Testis (tissue), 3 donors: ENCODE results near the gene APPBP2. TPM values are rescaled to one million over a fixed set of nuclear protein-coding genes. Genes with fewer than 3 reads are reported as not detected.

ENCODE experiments used
- DNase-seq: peaks from one replicate; pipeline ENCODE4 v3.0.0-alpha.2; 2019
- H3K27ac ChIP-seq, 2 donors: fragments of 200-600 bp; sonication (generic); one replicate each; pipeline ENCODE4 v1.5.1; 2019
- H3K27me3 ChIP-seq: fragments of 200-600 bp; sonication (generic); one replicate; pipeline ENCODE4 v1.5.1; 2019
- H3K36me3 ChIP-seq: fragments of 200-600 bp; sonication (generic); one replicate; pipeline ENCODE4 v1.5.1; 2017; ENCODE audit warnings: low read depth; ENCODE audit errors: missing control alignments
- H3K4me1 ChIP-seq: fragments of 200-600 bp; sonication (generic); one replicate; pipeline ENCODE4 v1.5.1; 2019
- H3K4me3 ChIP-seq, 2 donors: fragments of 200-600 bp; sonication (generic); one replicate each; pipeline ENCODE4 v1.5.1; 2017 to 2019
- H3K9me3 ChIP-seq: fragments of 200-600 bp; sonication (generic); one replicate; pipeline ENCODE4 v1.5.1; 2017
- POLR2A ChIP-seq: fragments of 450-650 bp; IDR thresholded peaks from one replicate; pipeline ENCODE4 v1.6.1; 2017; ENCODE audit warnings: antibody characterized with exemption, mild to moderate bottlenecking, moderate library complexity
- WGBS, 2 donors: methylation state at CpG; one replicate each; pipeline ENCODE4 v1.1.5; 2018; 5-methylcytosine and 5-hydroxymethylcytosine counted together
- intact Hi-C: fragments of 100-400 bp; cut with DNase I; formaldehyde crosslinking; loops from one replicate; pipeline ENCODE4 v1.15.1; 2023; ENCODE audit warnings: low total_unique reads
- polyA plus RNA-seq: library from polyadenylated mRNA; stranded (reverse); fragments of 350-450 nt; fragmentation: Illumina TruSeq; extraction: RNeasy Lipid Tissue Mini Kit (QIAGEN cat#74804); gene quantifications from one replicate; pipeline ENCODE4 v1.2.3, GENCODE V29; 2014; ENCODE audit warnings: low read depth, low replicate concordance; ENCODE audit not compliant: insufficient read depth
- total RNA-seq, 2 donors: library from RNA; depleted of rRNA; stranded (reverse); fragments of >200 nt; gene quantifications; one replicate each; pipeline ENCODE4 v1.2.3, GENCODE V29; 2016
- TF ChIP-seq, protein P1 (sequence below), 3 experiments: fragments of 450-650 bp in 2 of 3; fragments of 200-600 bp in 1 of 3; sonication (generic) in 1 of 3; IDR thresholded peaks; one replicate each; pipeline ENCODE4 v1.5.1; 2016 to 2019; ENCODE audit warnings: antibody characterized with exemption in 3 of 3, mild to moderate bottlenecking in 2 of 3, moderate library complexity in 1 of 3

The APPBP2 gene
- total and polyA plus RNA-seq, 3 donors from 2014 or later: 58.2 to 98.4 (median 58.9) TPM

DNA sequence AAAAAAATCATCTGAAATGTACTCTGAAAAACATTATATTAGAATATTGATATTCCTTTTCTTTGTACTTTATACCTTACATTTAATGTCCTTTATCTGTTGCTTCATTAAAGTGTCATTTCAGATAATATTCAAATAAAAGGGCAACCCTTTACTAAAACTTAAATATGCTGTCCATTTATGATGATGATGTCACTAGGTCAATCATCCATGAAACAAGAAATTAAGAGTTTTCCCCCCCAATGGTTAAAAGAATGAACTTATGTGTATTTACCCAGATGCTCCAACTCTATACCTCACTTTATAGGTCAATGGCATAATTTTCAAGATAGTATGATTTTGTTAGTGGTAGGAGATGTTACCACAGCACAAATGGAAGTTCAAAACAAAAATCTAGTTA, 15.3 kb downstream of the APPBP2 start:
- TF ChIP-seq, protein P1, sequence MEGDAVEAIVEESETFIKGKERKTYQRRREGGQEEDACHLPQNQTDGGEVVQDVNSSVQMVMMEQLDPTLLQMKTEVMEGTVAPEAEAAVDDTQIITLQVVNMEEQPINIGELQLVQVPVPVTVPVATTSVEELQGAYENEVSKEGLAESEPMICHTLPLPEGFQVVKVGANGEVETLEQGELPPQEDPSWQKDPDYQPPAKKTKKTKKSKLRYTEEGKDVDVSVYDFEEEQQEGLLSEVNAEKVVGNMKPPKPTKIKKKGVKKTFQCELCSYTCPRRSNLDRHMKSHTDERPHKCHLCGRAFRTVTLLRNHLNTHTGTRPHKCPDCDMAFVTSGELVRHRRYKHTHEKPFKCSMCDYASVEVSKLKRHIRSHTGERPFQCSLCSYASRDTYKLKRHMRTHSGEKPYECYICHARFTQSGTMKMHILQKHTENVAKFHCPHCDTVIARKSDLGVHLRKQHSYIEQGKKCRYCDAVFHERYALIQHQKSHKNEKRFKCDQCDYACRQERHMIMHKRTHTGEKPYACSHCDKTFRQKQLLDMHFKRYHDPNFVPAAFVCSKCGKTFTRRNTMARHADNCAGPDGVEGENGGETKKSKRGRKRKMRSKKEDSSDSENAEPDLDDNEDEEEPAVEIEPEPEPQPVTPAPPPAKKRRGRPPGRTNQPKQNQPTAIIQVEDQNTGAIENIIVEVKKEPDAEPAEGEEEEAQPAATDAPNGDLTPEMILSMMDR (IDR thresholded peaks at IDR 0.05): no peak
- TF ChIP-seq POLR2A: no peak
- DNase-seq: no peak
- peaks cover 13% of the 10 kb centered on the region for H3K4me1 ChIP-seq
- no peaks in the 10 kb centered on the region for H3K36me3 ChIP-seq
- no peak overlapping the region for H3K4me3 ChIP-seq
- no peaks in the 10 kb centered on the region for H3K9me3 ChIP-seq
- intact Hi-C loops: no loop called here
- H3K27me3 ChIP-seq: no peaks in the 10 kb centered on the region
- no peak overlapping the region for H3K27ac ChIP-seq

GRCh38 chr17:60510031-60510430, 16.0 kb downstream of the APPBP2 start:
- TF ChIP-seq POLR2A: no peak
- TF ChIP-seq, protein P1 (IDR thresholded peaks at IDR 0.05): no peak
- DNase-seq: no peak
- Histone ChIP-seq H3K4me1 (peaks cover 13% of the 10 kb centered on the region), H3K4me3 (no peak overlapping the region), H3K27ac (no peak overlapping the region), H3K9me3 (no peaks in the 10 kb centered on the region), H3K36me3 (no peaks in the 10 kb centered on the region), H3K27me3 (no peaks in the 10 kb centered on the region)
- WGBS, 2 donors: 78 to 83% methylated on average over 4 of the region's 4 CpGs
- intact Hi-C loops: no loop called here

GRCh38 chr17:60508384-60508980, 17.6 kb downstream of the APPBP2 start:
- Histone ChIP-seq H3K4me3 (no peak overlapping the region), H3K36me3 (no peaks in the 10 kb centered on the region), H3K4me1 (peaks cover 13% of the 10 kb centered on the region), H3K27me3 (no peaks in the 10 kb centered on the region), H3K9me3 (no peaks in the 10 kb centered on the region), H3K27ac (no peak overlapping the region)
- intact Hi-C loops: no loop called here
- DNase-seq: no peak
- TF ChIP-seq POLR2A: no peak
- TF ChIP-seq, protein P1 (IDR thresholded peaks at IDR 0.05): no peak
- WGBS, 2 donors: 49 to 68% methylated on average over 1 of the region's 1 CpG

GRCh38 chr17:60506312-60506711, 19.7 kb downstream of the APPBP2 start:
- Histone ChIP-seq H3K4me3 (no peak overlapping the region), H3K9me3 (no peaks in the 10 kb centered on the region), H3K27ac (no peak overlapping the region), H3K36me3 (no peaks in the 10 kb centered on the region), H3K4me1 (peaks cover 13% of the 10 kb centered on the region), H3K27me3 (no peaks in the 10 kb centered on the region)
- TF ChIP-seq, protein P1 (IDR thresholded peaks at IDR 0.05): no peak
- no peak for TF ChIP-seq POLR2A
- DNase-seq: no peak
- 52 to 76% methylated on average over 1 of the region's 1 CpG for WGBS, 2 donors
- intact Hi-C loops: no loop called here

- TF ChIP-seq, protein P1 (IDR thresholded peaks at IDR 0.05): no peak
- TF ChIP-seq POLR2A: no peak
- no peaks in the 10 kb centered on the region for H3K27me3 ChIP-seq
- no peak overlapping the region for H3K4me3 ChIP-seq
- no peaks in the 10 kb centered on the region for H3K36me3 ChIP-seq
- H3K4me1 ChIP-seq: peaks cover 9% of the 10 kb centered on the region
- no peaks in the 10 kb centered on the region for H3K9me3 ChIP-seq
- no peak for DNase-seq
- WGBS, 2 donors: 84 to 89% methylated on average over 4 of the region's 4 CpGs
- intact Hi-C loops: no loop called here
- H3K27ac ChIP-seq: no peak overlapping the region
Observed at GRCh38 chr17:60502145-60502544, 23.9 kb downstream of the APPBP2 start.
